ENCODE measurements around the gene APELA.
A peak's percentile ranks its signal among the peaks of the same experiment; 100 is the strongest.
"Not testable (repeated sequence)": the region's sequence is repeated elsewhere in the genome, so short reads cannot be mapped to it uniquely, and the experiment has no call there.

The APELA gene, protein sequence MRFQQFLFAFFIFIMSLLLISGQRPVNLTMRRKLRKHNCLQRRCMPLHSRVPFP

DNA sequence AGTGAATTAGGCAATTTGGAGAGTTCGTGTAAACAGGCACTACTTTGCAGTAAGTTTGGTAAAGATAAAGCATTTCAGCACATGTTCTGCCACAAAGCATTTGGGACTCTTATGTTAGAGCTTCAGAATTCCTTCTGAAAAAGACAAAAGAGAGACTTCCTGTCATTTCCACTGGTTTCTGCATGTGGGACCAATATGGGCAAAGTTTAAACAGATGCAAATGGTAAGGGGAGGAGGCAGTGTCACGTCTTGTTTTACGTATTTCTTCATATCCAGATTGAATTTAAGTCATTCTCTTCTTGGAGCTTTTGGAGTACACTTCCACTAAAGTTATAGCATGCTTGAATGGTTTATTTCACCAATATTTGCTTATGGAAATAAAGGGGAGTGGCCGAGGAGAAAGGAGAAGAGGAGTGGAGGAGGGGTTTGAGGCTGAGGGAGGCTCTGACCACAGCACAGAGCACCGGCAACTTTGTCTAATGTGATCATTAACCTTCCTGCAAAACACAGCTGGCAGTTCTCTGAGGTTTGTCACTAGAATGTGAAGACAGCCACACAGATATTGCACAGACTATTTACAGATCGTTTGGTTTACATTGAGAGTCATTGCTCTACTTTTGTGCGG, at the start of gene APELA:
Gene APELA (plus strand): TSS at position 479 of the 625 bp plus-strand sequence. CDS start 154 bp downstream, outside the sequence.
- no peak for DNase-seq

DNA sequence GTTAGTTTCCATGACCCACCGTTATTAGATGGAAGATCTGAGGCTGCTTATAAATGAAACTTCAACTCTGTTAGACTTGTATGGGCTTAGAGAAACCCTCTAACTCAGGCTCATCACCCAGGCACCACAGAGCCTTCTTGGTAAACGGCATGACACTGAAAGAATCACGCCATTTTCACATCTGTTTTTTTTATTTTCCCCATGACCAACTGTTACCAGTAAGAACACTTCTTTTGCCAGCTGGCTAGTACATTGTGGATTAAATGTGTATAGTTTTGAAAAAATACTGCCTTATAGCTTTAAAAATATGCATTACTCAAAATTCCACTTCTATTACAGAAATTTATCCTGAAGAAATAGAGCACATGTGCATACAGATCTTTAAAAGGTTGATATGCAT, 48.0 kb upstream of the APELA start:
- DNase-seq: no peak

DNA sequence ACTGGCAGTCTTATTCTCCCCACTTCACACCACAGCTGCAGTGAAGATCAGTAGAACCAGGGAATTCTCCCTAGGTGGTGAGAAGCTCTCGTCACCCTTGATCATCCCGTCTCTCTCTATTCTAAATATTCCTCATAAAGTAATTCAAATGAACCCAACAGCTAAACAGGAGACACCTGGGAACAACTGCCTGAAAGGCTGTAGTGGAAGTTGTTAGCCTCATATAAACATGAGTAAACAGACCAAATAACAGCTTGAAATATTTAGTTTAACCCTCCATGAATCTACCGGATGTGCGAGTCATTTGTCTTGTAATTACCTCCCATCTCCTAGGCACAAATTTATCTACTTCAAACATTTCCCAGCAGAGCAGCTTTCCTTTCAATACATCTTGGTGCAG, 30.4 kb upstream of the APELA start:
- no peak for DNase-seq

DNA sequence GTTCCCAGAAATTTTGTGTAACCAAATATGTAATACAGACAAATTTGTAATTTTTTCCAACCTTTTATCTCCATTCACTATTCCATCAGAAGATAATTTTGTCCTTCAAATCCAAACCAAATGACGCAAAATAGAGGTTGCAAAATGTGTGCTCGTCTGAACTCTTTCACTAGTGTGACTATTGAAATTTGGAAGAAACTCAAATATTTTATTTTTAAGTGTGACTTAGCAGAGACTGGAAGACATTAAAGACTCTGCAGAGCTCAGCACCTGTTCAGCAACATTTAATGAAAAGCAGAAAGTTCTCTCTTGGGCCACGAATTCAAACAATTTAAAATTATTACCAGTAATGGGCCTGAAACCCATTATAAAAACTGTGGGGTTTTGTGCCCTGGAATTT, 30.0 kb upstream of the APELA start:
- DNase-seq: no peak

DNA sequence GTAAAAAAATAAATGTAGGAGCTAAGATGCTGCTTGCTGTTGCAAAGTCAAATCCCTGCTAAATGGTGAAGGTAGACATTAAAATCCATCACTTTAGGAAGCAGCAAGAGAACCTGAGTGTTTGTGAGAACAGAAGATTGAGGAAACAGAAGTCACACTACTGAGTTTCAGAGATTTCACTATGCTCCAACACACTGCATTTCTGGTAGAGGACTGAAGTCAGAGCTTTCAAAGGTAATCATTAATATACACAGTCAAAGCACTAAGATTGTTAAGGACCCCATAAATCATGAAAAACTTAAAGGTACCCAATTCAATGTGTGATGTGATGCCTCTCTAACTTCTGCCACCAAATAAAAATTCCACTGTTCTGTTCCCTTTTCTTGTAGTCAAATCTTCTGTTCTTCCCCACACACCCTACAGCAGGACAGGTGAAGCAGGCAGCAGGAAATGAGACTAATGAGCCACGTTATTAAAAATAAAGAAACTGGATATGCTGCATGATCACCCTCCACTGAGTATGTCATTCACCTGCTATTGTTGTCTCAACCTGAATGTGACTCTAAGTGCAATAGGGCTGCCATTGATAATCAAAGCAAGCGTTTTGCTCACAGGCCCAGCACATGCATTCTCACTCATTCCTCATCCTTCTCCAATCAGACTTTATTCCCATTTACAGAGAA, 28.9 kb upstream of the APELA start:
- DNase-seq: peak; percentile 21

GRCh38 chr4:164856396-164856795, 20.6 kb upstream of the APELA start:
- no peak for DNase-seq

DNA sequence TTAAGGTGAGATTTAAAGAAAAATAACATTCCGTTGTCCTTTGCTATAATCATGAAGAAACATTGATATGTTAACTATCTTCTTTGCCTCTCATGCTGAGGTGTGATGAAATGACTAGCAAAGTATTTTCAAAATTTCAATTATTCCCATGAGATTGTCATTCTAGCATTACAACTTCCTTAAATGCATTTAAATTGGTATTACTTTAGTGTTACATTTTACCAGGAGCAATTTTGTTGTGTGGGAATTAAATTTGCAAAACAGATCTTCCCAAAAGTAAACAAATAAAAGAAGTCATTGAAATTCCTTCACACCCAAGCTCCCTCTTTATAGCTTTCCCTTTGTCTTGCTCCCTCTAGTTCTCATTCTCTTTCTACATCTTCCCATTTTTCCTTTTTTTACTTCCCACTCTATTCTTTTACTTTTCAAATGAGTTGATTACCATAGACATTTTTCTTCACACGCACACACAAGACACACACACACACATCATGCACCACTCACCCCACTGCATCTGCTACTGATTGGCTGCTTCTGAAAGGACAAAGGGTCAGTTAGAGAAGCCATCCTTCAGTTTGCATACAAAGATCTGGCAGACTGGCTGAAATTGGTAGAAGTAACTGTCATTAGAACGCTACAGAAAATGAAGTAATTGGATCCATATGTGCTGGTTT, 10.0 kb upstream of the APELA start:
- no peak for DNase-seq

DNA sequence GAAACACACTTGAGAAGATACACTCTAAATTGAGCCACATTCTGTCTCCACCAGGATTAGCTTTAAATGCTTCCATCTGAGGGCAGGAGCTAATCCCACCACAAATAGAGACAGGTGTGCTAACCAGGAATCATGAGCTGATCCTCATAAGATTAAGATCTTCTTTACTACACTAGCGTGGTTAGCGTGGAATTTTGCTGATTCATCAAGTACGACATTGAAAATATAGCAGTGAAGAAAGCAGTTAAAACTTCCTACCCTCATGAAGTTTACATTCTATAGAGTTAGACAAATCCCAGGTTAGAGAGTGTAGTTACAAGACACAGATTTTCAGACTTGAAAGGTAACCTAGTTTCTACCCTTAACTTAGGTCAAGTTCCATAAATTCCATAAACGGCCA, 5.3 kb upstream of the APELA start:
- DNase-seq: no peak

- no peak for DNase-seq
Measured at GRCh38 chr4:164872481-164872880, 4.5 kb upstream of the APELA start.

- no peak for DNase-seq
Measured at GRCh38 chr4:164874789-164875188, 2.2 kb upstream of the APELA start.

DNA sequence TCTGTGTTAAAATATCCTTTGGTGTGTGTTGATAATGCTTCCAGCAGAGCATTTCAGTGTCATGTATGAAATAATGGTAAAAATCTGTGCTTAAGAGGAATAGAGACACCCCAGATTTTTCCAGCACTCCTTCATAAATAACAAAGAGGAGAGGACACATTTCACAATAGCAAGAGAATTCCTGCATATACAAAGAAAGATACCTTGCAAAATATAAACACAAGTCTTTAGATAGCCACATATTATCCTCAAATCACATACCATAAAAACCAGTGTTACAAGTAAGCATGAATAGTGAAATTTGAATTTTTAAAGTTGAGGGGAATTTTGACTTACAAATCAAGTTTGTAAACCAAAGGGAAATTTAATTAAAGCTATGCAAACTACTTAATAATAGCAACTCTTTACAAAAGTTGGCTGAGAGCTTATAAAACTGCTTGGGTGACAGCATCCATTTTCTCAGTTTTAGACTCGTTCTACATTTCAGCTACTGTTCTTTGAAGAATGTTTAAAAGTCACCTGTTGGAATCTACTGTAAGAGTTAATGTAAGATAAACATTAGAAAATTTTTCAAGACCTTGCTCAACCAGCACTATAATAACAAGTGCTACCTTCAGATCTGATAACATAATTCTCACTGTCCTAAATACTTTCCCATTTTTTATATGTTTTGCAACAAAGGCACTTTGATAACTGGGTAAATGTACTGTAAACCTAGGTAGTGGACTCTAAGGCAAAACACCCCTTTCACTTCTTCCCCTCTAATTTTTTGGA, 3.7 kb downstream of the APELA start:
- DNase-seq: no peak

DNA sequence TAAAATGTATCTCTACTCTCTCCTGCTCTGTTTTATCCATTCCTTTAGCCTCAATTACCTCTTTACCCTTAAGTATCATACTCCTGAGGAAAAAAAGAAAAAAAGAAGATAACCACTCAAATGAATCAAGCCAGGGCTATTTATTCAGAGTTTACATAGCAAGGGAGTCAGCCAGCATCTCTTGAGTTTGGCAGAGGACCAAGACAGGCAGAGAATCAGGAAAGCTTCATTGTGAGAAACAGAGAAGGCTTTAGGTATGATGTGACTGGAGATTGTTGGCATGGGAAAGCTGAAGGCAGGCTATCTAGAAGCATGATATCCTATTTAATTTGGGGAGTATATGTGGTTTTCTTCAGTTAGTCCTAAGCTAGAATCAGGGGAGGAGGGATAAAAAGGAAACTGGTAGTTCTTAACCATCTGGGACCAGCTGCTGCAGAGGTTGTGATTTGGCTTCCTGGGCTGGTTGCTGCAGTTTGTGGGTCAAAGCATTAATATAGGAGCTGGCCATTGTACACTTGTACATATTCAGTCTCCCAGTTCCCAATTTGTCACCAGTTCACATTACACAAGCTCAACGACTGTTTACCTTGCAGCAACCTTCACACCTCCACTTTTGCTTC, 11.2 kb downstream of the APELA start:
- DNase-seq: peak; percentile 11

DNA sequence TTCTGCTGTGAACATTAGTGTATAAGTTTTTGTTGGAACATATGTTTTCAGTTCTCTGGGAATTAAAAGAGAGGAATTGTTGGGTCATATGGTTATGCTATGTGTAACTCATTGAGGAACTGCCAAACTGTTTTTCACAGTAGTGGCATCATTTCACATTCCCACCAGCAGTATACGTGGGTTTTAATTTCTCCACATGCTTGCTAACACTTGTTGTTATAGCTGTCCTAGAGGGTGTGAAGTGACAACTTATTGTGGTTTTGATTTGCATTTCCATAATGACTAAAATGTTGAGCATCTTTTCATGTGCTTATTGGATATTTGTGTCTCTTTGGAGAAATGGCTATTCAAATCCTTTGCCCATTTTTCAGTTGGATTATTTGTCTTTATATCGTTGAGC, 13.7 kb downstream of the APELA start:
- DNase-seq: no peak

GRCh38 chr4:164892018-164892417, 15.0 kb downstream of the APELA start:
- DNase-seq: no peak

DNA sequence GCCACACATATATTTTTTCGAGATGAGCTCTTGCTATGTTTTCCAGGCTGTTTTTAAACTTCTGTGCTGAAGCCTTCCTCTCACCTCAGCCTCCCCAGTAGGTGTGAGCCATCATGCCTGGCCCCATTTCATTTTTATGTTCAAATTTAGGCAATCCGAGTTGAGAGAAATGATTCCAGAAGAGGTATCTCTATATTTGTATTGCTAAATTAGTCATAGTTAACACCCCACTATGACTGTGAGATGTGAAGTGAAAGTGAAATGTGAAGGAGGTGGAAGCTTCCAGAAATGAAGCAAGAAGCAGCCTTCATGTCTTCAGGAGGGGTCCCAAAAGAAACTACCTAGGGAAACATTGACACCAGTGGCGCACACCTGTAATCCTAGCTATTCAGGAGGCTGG, 17.7 kb downstream of the APELA start:
- no peak for DNase-seq

- no peak for DNase-seq
Measured at GRCh38 chr4:164902608-164903007, 25.6 kb downstream of the APELA start.

DNA sequence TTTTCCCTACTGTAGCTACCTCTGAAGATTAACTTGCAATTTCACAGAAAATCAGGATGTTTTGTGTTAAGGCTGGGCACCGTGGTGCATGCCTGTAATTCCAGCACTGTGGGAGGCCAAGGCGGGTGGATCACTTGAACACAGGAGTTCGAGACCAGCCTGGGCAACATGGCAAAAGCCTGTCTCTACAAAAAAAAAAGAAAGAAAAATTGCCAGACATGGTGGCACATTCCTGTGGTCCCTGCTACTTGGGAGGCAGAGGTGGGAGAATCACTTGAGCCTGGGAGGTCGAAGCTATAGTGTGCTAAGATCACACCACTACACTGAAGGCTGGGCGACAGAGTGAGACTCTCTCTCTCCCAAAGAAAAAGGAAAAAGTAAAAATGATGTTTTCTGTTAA, 27.4 kb downstream of the APELA start:
- no peak for DNase-seq

DNA sequence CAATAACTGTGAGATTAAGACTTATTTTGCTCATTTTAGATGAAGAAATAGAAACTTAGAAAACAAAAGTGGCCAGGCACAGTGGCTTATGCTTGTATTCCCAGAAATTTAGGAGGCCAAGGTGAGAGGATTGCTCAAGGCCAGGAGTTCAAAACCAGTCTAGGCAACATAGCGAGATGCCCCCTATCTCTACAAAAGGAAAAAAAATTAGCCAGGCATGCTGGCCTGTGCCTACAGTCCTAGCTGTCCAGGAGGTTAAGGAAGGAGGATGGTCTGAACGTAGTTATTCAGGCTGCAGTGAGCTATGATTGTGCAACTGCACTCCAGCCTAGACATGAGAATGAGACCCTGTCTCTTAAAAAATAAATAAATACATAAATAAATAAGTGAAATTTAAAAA, 28.0 kb downstream of the APELA start:
- DNase-seq: no peak

- no peak for DNase-seq
Measured at GRCh38 chr4:164906368-164906767, 29.4 kb downstream of the APELA start.

DNA sequence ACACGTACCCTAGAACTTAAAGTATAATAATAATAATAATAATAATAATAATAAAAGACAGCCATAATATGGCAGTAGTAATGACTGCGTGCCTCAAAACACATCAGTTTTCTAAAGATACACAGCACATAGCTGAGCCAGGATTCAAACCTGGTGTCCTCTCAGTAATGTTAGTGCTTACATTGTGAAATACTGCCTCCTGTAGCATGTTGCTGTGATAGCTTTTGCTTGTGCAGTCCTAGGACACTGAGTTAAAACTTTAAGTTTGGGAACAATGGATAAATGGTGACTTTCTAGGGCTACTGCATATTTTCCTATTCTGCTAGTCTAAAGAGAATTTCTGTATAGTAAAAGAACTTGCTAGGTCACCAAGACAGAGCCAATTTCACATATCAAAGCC, 36.5 kb downstream of the APELA start:
- not testable (repeated sequence) for DNase-seq

GRCh38 chr4:164918956-164919355, 42.0 kb downstream of the APELA start:
- no peak for DNase-seq

DNA sequence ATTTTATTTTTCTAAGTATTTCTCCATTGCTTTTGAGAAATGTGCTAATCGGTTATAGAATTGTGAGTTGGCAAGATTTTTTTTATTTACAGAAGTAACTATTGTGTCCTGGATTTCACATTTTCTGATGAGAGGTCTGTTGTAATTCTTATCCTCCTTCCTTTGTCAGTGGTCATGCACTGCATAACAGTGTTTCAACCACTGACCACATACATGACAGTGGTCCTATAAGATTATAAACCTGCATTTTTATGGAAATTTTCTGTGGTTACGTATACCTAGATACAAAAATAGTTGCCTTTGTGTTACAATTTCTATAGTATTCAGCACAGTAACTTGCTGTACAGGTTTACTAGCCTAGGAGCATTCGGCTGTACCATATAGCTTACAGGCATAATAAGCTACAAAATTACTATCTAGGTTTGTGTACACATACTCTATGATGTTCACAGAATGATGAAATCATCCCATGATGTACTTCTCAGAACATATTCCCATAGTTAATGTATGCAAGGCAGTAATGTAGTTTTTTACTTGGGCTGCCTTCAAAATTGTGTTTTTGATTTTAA, 47.8 kb downstream of the APELA start:
- no peak for DNase-seq

DNA sequence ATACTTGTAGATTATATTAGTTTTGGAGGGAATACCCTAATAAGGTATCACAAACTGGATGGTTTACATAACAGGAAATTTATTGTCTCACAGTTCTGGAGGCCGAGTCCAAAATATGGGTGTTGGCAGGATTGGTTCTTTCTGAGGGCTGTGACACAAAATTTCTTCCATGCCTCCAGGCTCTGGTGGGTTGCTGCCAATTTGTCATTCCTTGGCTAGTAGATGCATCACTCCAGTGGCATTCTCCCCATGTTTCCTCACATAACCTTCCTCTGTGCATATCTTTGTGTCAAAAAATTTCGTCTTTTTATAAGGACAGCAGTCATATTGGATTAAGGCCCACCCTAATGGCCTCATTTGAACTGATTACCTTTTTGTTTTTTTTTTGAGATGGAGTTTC, 49.3 kb downstream of the APELA start:
- DNase-seq: no peak

All from NCI-H1105 treated with DMSO at 0.1 percent for 48 hours (cell line).